Measurements from ENCODE around the gene CYP4X1.
"Not testable (repeated sequence)": the region's sequence is repeated elsewhere in the genome, so short reads cannot be mapped to it uniquely, and the experiment has no call there.

Gene CYP4X1

GRCh38 chr1:47023268-47024140 is at the start of gene CYP4X1:
Gene CYP4X1, plus strand, starts transcription at chr1:47023669. Its CDS starts 149 bp downstream, at chr1:47023818.
- DNase-seq = no peak

GRCh38 chr1:46983166-46983829 is 40.2 kb upstream of the CYP4X1 start:
- DNase-seq = no peak

GRCh38 chr1:46983830-46984586 is 39.5 kb upstream of the CYP4X1 start:
- DNase-seq = no peak

- DNase-seq = not testable (repeated sequence)
These were observed 32.9 kb upstream of the CYP4X1 start for GRCh38 chr1:46990541-46990940.

GRCh38 chr1:46991083-46991923 is 32.2 kb upstream of the CYP4X1 start:
- no peak for DNase-seq

GRCh38 chr1:46996659-46997281 is 26.7 kb upstream of the CYP4X1 start:
- no peak for DNase-seq

- no peak for DNase-seq
These were observed 21.3 kb upstream of the CYP4X1 start for GRCh38 chr1:47002211-47002610.

- no peak for DNase-seq
These were observed 19.5 kb upstream of the CYP4X1 start for GRCh38 chr1:47003896-47004403.

- DNase-seq = not testable (repeated sequence)
These were observed 17.0 kb upstream of the CYP4X1 start for GRCh38 chr1:47006437-47006836.

GRCh38 chr1:47013293-47013692 is 10.2 kb upstream of the CYP4X1 start:
- DNase-seq = no peak

- DNase-seq = no peak
These were observed 2.4 kb upstream of the CYP4X1 start for GRCh38 chr1:47021070-47021469.

- DNase-seq = no peak
These were observed 802 bp downstream of the CYP4X1 start for GRCh38 chr1:47024141-47024801.

- DNase-seq = no peak
These were observed 6.8 kb downstream of the CYP4X1 start for GRCh38 chr1:47030170-47030805.

GRCh38 chr1:47031059-47031458 is 7.6 kb downstream of the CYP4X1 start:
- DNase-seq = no peak

- no peak for DNase-seq
These were observed 8.1 kb downstream of the CYP4X1 start for GRCh38 chr1:47031585-47031984.

GRCh38 chr1:47036764-47037163 is 13.3 kb downstream of the CYP4X1 start:
- DNase-seq = no peak

- DNase-seq = no peak
These were observed 35.9 kb downstream of the CYP4X1 start for GRCh38 chr1:47059376-47059775.

- DNase-seq = no peak
These were observed 43.7 kb downstream of the CYP4X1 start, which contains the start of gene CYP4Z1 for GRCh38 chr1:47067097-47067594. Gene CYP4Z1, plus strand, starts transcription at chr1:47067231. Its CDS starts 260 bp downstream, at chr1:47067491.

GRCh38 chr1:47069080-47069479 is 45.6 kb downstream of the CYP4X1 start:
- DNase-seq = not testable (repeated sequence)

- not testable (repeated sequence) for DNase-seq
These were observed 46.0 kb downstream of the CYP4X1 start for GRCh38 chr1:47069509-47069908.
